Midbrain (tissue), 1 donor: ENCODE data around the gene MAGIX.
"Not testable (repeated sequence)": the region's sequence is repeated elsewhere in the genome, so short reads cannot be mapped to it uniquely, and the experiment has no call there.

Experiments
- DNase-seq: peaks from one replicate; lab custom pipeline; 2025; lab: John Stamatoyannopoulos, UW

The MAGIX gene

GRCh38 chrX:49162620-49163019 is at the start of gene MAGIX:
MAGIX (plus strand) TSS chrX:49162758; CDS start chrX:49162890, 132 bp downstream.
- no peak for DNase-seq

GRCh38 chrX:49116076-49116475 is 46.5 kb upstream of the MAGIX start:
- DNase-seq, result no peak

GRCh38 chrX:49116716-49117115 is 45.8 kb upstream of the MAGIX start:
- no peak for DNase-seq

GRCh38 chrX:49117581-49117980 is 45.0 kb upstream of the MAGIX start:
- no peak for DNase-seq

- DNase-seq, result no peak
Measured at GRCh38 chrX:49120091-49120490, 42.5 kb upstream of the MAGIX start.

GRCh38 chrX:49122499-49122898 is 40.1 kb upstream of the MAGIX start:
- no peak for DNase-seq

GRCh38 chrX:49127742-49128258 is 34.8 kb upstream of the MAGIX start:
- not testable (repeated sequence) for DNase-seq

GRCh38 chrX:49129427-49129826 is 33.1 kb upstream of the MAGIX start:
- DNase-seq, result no peak

GRCh38 chrX:49132275-49132674 is 30.3 kb upstream of the MAGIX start:
- DNase-seq, result not testable (repeated sequence)

GRCh38 chrX:49133759-49134158 is 28.8 kb upstream of the MAGIX start:
- no peak for DNase-seq

- DNase-seq, result no peak
Measured at GRCh38 chrX:49137492-49137891, 25.1 kb upstream of the MAGIX start.

GRCh38 chrX:49139713-49140112 is 22.8 kb upstream of the MAGIX start:
- DNase-seq, result no peak

GRCh38 chrX:49142264-49142663 is 20.3 kb upstream of the MAGIX start:
- DNase-seq, result not testable (repeated sequence)

- DNase-seq, result not testable (repeated sequence)
Measured at GRCh38 chrX:49143154-49143553, 19.4 kb upstream of the MAGIX start.

- no peak for DNase-seq
Measured at GRCh38 chrX:49147282-49147681, 15.3 kb upstream of the MAGIX start.

- DNase-seq, result no peak
Measured at GRCh38 chrX:49147936-49148335, 14.6 kb upstream of the MAGIX start.

GRCh38 chrX:49148390-49149100 is 14.0 kb upstream of the MAGIX start:
- not testable (repeated sequence) for DNase-seq

- not testable (repeated sequence) for DNase-seq
Measured at GRCh38 chrX:49149291-49149690, 13.3 kb upstream of the MAGIX start.

- no peak for DNase-seq
Measured at GRCh38 chrX:49153467-49153866, 9.1 kb upstream of the MAGIX start.

GRCh38 chrX:49155243-49155899 is 7.2 kb upstream of the MAGIX start:
- no peak for DNase-seq

GRCh38 chrX:49155900-49156837 is 6.4 kb upstream of the MAGIX start:
- DNase-seq, result peak; percentile 87

- DNase-seq, result no peak
Measured at GRCh38 chrX:49157194-49157593, 5.4 kb upstream of the MAGIX start.
